Neuronal stem cell (in vitro differentiated cells): ENCODE data around the gene UBL3.

Source experiments
- DNase-seq: peaks from one replicate; pipeline ENCODE4 v3.0.0-alpha.2; 2013; ENCODE audit warnings: low spot score
- H2AFZ ChIP-seq: one replicate; pipeline ENCODE4 v1.6.1; 2013; ENCODE audit warnings: mild to moderate bottlenecking, low read length, inconsistent platforms
- H2AK5ac ChIP-seq: 2 replicates; pipeline ENCODE4 v1.6.1; 2013; ENCODE audit warnings: low read depth, mild to moderate bottlenecking, inconsistent platforms, low read length, moderate library complexity, mixed read lengths
- H2BK120ac ChIP-seq: 2 replicates; pipeline ENCODE4 v1.6.1; 2013; ENCODE audit warnings: low read depth, mild to moderate bottlenecking, inconsistent platforms, low read length, moderate library complexity, mixed read lengths
- H2BK12ac ChIP-seq: one replicate; pipeline ENCODE4 v1.6.1; 2013; ENCODE audit warnings: low read length, inconsistent platforms
- H2BK15ac ChIP-seq: 2 replicates; pipeline ENCODE4 v1.6.1; 2013; ENCODE audit warnings: mild to moderate bottlenecking, low read length, inconsistent platforms, mixed read lengths
- H2BK5ac ChIP-seq: one replicate; pipeline ENCODE4 v1.6.1; 2013; ENCODE audit warnings: inconsistent platforms, mild to moderate bottlenecking, low read length, moderate library complexity
- H3K14ac ChIP-seq: one replicate; pipeline ENCODE4 v1.6.1; 2013; ENCODE audit warnings: low read length, inconsistent platforms
- H3K18ac ChIP-seq: 2 replicates; pipeline ENCODE4 v1.6.1; 2013; ENCODE audit warnings: low read length, inconsistent platforms
- H3K23ac ChIP-seq: 2 replicates; pipeline ENCODE4 v1.6.1; 2013; ENCODE audit warnings: low read depth, mild to moderate bottlenecking, mixed read lengths, low read length, inconsistent platforms; ENCODE audit not compliant: poor library complexity
- H3K27ac ChIP-seq: replicated peaks from 3 replicates; pipeline ENCODE4 v1.5.1; 2013; ENCODE audit warnings: low read length, inconsistent platforms
- H3K27me3 ChIP-seq, 3 experiments: 2 replicates each; pipeline ENCODE4 v1.6.1; 2013; ENCODE audit warnings: low read length in 3 of 3, mild to moderate bottlenecking in 2 of 3, inconsistent platforms in 1 of 3, low read depth in 1 of 3, mixed read lengths in 1 of 3, moderate library complexity in 1 of 3; ENCODE audit not compliant: control insufficient read depth in 3 of 3, insufficient read depth in 3 of 3
- H3K36me3 ChIP-seq, 2 donors: replicated peaks in 1 of 2; 2 replicates each; pipeline ENCODE4 v1.6.1; 2013; ENCODE audit warnings: low read length in 2 of 2; ENCODE audit not compliant: control insufficient read depth in 2 of 2, insufficient read depth in 2 of 2
- H3K4ac ChIP-seq: 2 replicates; pipeline ENCODE4 v1.6.1; 2013; ENCODE audit warnings: inconsistent platforms, mild to moderate bottlenecking, low read length, moderate library complexity
- H3K4me1 ChIP-seq, 2 donors: 1 replicate in 1 of 2; 2 replicates in 1 of 2; pipeline ENCODE4 v1.6.1; 2013; ENCODE audit warnings: low read length in 2 of 2, low read depth in 1 of 2; ENCODE audit not compliant: control insufficient read depth in 2 of 2, insufficient read depth in 1 of 2
- H3K4me2 ChIP-seq: one replicate; pipeline ENCODE4 v1.6.1; 2013; ENCODE audit warnings: mild to moderate bottlenecking, low read length, inconsistent platforms; ENCODE audit not compliant: insufficient read depth, poor library complexity, severe bottlenecking
- H3K4me3 ChIP-seq, 2 donors: 2 replicates each; pipeline ENCODE4 v1.5.1; 2013; ENCODE audit warnings: low read length in 2 of 2, mild to moderate bottlenecking in 2 of 2, inconsistent platforms in 1 of 2, moderate library complexity in 1 of 2
- H3K79me1 ChIP-seq: one replicate; pipeline ENCODE4 v1.6.1; 2013; ENCODE audit warnings: low read depth, mild to moderate bottlenecking, inconsistent platforms, low read length, moderate library complexity
- H3K9ac ChIP-seq: one replicate; pipeline ENCODE4 v1.6.1; 2013; ENCODE audit warnings: mild to moderate bottlenecking, low read depth, low read length, inconsistent platforms; ENCODE audit not compliant: poor library complexity
- H3K9me3 ChIP-seq, 2 donors: replicated peaks in 1 of 2; 2 replicates each; pipeline versions ENCODE3 to v1.6.1; 2013; ENCODE audit warnings: low read length in 2 of 2, mild to moderate bottlenecking in 2 of 2, inconsistent platforms in 1 of 2, low read depth in 1 of 2, mixed read lengths in 1 of 2, moderate library complexity in 1 of 2; ENCODE audit not compliant: control insufficient read depth in 2 of 2, insufficient read depth in 1 of 2
- H4K8ac ChIP-seq: one replicate; pipeline ENCODE4 v1.6.1; 2013; ENCODE audit warnings: low read depth, mild to moderate bottlenecking, inconsistent platforms, low read length, moderate library complexity
- H4K91ac ChIP-seq: one replicate; pipeline ENCODE4 v1.6.1; 2013; ENCODE audit warnings: low read length, low read depth, mild to moderate bottlenecking, inconsistent platforms; ENCODE audit not compliant: poor library complexity
- WGBS, 2 donors: extraction: QIAGEN DNeasy Blood & Tissue Kit; methylation state at CpG; one replicate each; pipeline ENCODE4 v1.1.7; 2013; ENCODE audit warnings: missing lambda C conversion rate in 2 of 2, mixed read lengths in 1 of 2; ENCODE audit not compliant: insufficient read length in 2 of 2, insufficient replicate concordance in 1 of 2; ENCODE audit errors: extremely low coverage in 2 of 2; 5-methylcytosine and 5-hydroxymethylcytosine counted together

UBL3 gene

GRCh38 chr13:29808264-29808663, 42.2 kb downstream of the UBL3 start:
- no peak overlapping the region for H4K91ac ChIP-seq
- H3K14ac ChIP-seq: no peak overlapping the region
- no peak for DNase-seq
- no peaks in the 10 kb centered on the region for H3K79me1 ChIP-seq
- no peak overlapping the region for H3K4ac ChIP-seq
- no peak overlapping the region for H2BK15ac ChIP-seq
- H2AK5ac ChIP-seq: no peak overlapping the region
- no peak overlapping the region for H2BK120ac ChIP-seq
- H2BK5ac ChIP-seq: no peak overlapping the region
- H3K27ac ChIP-seq: no peak overlapping the region
- H4K8ac ChIP-seq: no peak overlapping the region
- H3K9me3 ChIP-seq: no peaks in the 10 kb centered on the region
- no peak overlapping the region for H3K4me3 ChIP-seq
- no peaks in the 10 kb centered on the region for H3K36me3 ChIP-seq
- no peak overlapping the region for H3K23ac ChIP-seq
- no peak overlapping the region for H2BK12ac ChIP-seq
- H3K9ac ChIP-seq: no peak overlapping the region
- no peak overlapping the region for H3K18ac ChIP-seq
- no peak overlapping the region for H2AFZ ChIP-seq
- no peaks in the 10 kb centered on the region for H3K27me3 ChIP-seq
- no peak overlapping the region for H3K4me2 ChIP-seq
- no peaks in the 10 kb centered on the region for H3K4me1 ChIP-seq

- H3K4ac ChIP-seq: no peak overlapping the region
- peaks cover 0 to 9% of the 10 kb centered on the region in 2 donors for H3K4me1 ChIP-seq
- no peak overlapping the region for H3K9ac ChIP-seq
- H4K91ac ChIP-seq: no peak overlapping the region
- H3K27me3 ChIP-seq: no peaks in the 10 kb centered on the region
- no peak overlapping the region for H2BK15ac ChIP-seq
- H3K9me3 ChIP-seq: peaks cover 0 to 10% of the 10 kb centered on the region in 2 donors
- no peaks in the 10 kb centered on the region for H3K36me3 ChIP-seq
- no peak overlapping the region for H2AFZ ChIP-seq
- H4K8ac ChIP-seq: no peak overlapping the region
- H3K23ac ChIP-seq: no peak overlapping the region
- no peak overlapping the region for H2BK120ac ChIP-seq
- no peak overlapping the region for H3K18ac ChIP-seq
- DNase-seq: no peak
- no peak overlapping the region for H3K14ac ChIP-seq
- H3K27ac ChIP-seq: no peak overlapping the region
- H2AK5ac ChIP-seq: no peak overlapping the region
- WGBS, 2 donors: no CpG with 5 or more reads among the region's 7 CpGs
- no peak overlapping the region for H3K4me2 ChIP-seq
- H2BK5ac ChIP-seq: no peak overlapping the region
- H3K79me1 ChIP-seq: no peaks in the 10 kb centered on the region
- no peak overlapping the region for H2BK12ac ChIP-seq
- no peak overlapping the region for H3K4me3 ChIP-seq
These were observed 44.1 kb downstream of the UBL3 start for GRCh38 chr13:29805994-29806979.

DNA sequence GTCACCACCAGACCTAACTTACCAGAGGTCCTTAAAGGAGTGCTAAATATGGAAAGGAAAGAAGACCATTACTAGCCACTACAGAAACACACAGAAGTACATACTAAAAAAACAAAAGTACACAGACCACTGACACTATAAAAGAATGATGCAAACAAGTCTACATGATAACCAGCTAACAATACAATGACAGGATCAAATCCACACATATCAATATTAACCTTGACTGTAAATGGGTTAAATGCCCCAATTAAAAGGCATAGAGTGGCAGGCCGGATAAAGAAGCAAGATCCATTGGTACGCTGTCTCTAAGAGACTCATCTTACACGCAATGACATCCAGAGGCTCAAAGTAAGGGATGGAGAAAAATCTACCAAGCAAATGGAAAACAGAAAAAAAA, 47.2 kb downstream of the UBL3 start:
- WGBS, 2 donors: no CpG with 5 or more reads among the region's 3 CpGs
- no peak overlapping the region for H2AFZ ChIP-seq
- DNase-seq: no peak
- no peak overlapping the region for H2BK120ac ChIP-seq
- no peaks in the 10 kb centered on the region for H3K36me3 ChIP-seq
- H3K4me1 ChIP-seq: peaks cover 0 to 13% of the 10 kb centered on the region in 2 donors
- H3K27me3 ChIP-seq: no peaks in the 10 kb centered on the region
- no peak overlapping the region for H2BK12ac ChIP-seq
- no peak overlapping the region for H3K14ac ChIP-seq
- H3K79me1 ChIP-seq: peaks cover 5% of the 10 kb centered on the region
- no peak overlapping the region for H3K9ac ChIP-seq
- no peak overlapping the region for H3K4me3 ChIP-seq
- H4K8ac ChIP-seq: no peak overlapping the region
- no peak overlapping the region for H3K18ac ChIP-seq
- H2BK15ac ChIP-seq: no peak overlapping the region
- H2AK5ac ChIP-seq: no peak overlapping the region
- H2BK5ac ChIP-seq: no peak overlapping the region
- H3K23ac ChIP-seq: no peak overlapping the region
- no peak overlapping the region for H3K27ac ChIP-seq
- H3K4ac ChIP-seq: no peak overlapping the region
- H3K9me3 ChIP-seq: peaks cover 0 to 10% of the 10 kb centered on the region in 2 donors
- no peak overlapping the region for H4K91ac ChIP-seq
- H3K4me2 ChIP-seq: no peak overlapping the region

DNA sequence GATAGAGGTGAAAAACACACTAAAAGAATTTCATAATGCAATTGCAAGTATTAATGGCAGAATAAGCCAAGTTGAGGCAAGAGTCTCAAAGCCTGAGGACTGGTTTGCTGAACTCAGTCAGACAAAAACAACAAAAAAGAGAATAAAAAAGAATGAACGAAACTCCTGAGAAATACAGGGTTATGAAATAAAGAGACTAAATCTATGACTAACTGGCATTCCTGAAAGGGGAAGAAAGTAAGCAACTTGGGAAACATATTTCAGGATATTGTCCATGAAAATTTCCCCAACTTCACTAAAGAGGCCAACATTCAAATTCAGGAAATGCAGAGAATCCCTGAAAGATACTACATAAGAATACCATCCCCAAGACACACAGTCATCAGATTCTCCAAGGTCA, 47.8 kb downstream of the UBL3 start:
- Histone ChIP-seq H2BK15ac (no peak overlapping the region), H3K4me3 (no peak overlapping the region), H2AK5ac (no peak overlapping the region), H3K4ac (no peak overlapping the region), H2BK5ac (no peak overlapping the region), H2AFZ (no peak overlapping the region), H3K14ac (no peak overlapping the region), H3K27me3 (no peaks in the 10 kb centered on the region), H3K4me1 (peaks cover 0 to 13% of the 10 kb centered on the region in 2 donors), H3K23ac (no peak overlapping the region), H4K91ac (no peak overlapping the region), H2BK12ac (no peak overlapping the region), H3K9me3 (peaks cover 0 to 10% of the 10 kb centered on the region in 2 donors), H3K18ac (no peak overlapping the region), H3K27ac (no peak overlapping the region), H3K4me2 (no peak overlapping the region), H3K79me1 (peaks cover 5% of the 10 kb centered on the region), H3K9ac (no peak overlapping the region), H2BK120ac (no peak overlapping the region), H4K8ac (no peak overlapping the region), H3K36me3 (no peaks in the 10 kb centered on the region)
- WGBS, 2 donors: no CpG with 5 or more reads among the region's 1 CpG
- DNase-seq: no peak
